GM19035 (cell line): Measurements from ENCODE around the gene ANXA4.
A peak's percentile ranks its signal among the peaks of the same experiment; 100 is the strongest.

Experiments used
- ATAC-seq: cut with Tn5 transposase; IDR thresholded peaks from one replicate; pipeline ENCODE4 v1.9.1; 2021; ENCODE audit not compliant: unreplicated experiment

The ANXA4 gene

GRCh38 chr2:69776886-69777785 lies 35.2 kb downstream of the ANXA4 start:
- no peak for ATAC-seq

- no peak for ATAC-seq
These were observed 35.8 kb downstream of the ANXA4 start for GRCh38 chr2:69777786-69778105.

- ATAC-seq, result no peak
These were observed 37.5 kb downstream of the ANXA4 start for GRCh38 chr2:69779258-69780001.

GRCh38 chr2:69780921-69781320 lies 39.0 kb downstream of the ANXA4 start:
- ATAC-seq, result no peak

- ATAC-seq, result no peak
These were observed 39.7 kb downstream of the ANXA4 start for GRCh38 chr2:69781321-69782248.

- ATAC-seq, result no peak
These were observed 42.3 kb downstream of the ANXA4 start for GRCh38 chr2:69784228-69784627.

GRCh38 chr2:69785358-69785757 lies 43.4 kb downstream of the ANXA4 start:
- ATAC-seq, result no peak

- ATAC-seq, result no peak
These were observed 44.2 kb downstream of the ANXA4 start for GRCh38 chr2:69786052-69786560.

GRCh38 chr2:69789175-69789721 lies 47.3 kb downstream of the ANXA4 start:
- no peak for ATAC-seq

GRCh38 chr2:69789772-69790600 lies 48.1 kb downstream of the ANXA4 start:
- ATAC-seq, result peak; percentile 48

- ATAC-seq, result no peak
These were observed 48.6 kb downstream of the ANXA4 start for GRCh38 chr2:69790601-69790959.

- ATAC-seq, result no peak
These were observed 49.1 kb downstream of the ANXA4 start for GRCh38 chr2:69791045-69791444.

GRCh38 chr2:69796174-69796573 lies 54.2 kb downstream of the ANXA4 start:
- no peak for ATAC-seq

- no peak for ATAC-seq
These were observed 55.3 kb downstream of the ANXA4 start for GRCh38 chr2:69797235-69797634.

- no peak for ATAC-seq
These were observed 55.9 kb downstream of the ANXA4 start for GRCh38 chr2:69797836-69798289.

GRCh38 chr2:69798290-69798908 lies 56.5 kb downstream of the ANXA4 start:
- no peak for ATAC-seq

- no peak for ATAC-seq
These were observed 57.1 kb downstream of the ANXA4 start for GRCh38 chr2:69798909-69799526.

- ATAC-seq, result no peak
These were observed 59.9 kb downstream of the ANXA4 start for GRCh38 chr2:69801745-69802290.
